ENCODE results near the gene CDK5RAP2. TPM values are rescaled to one million over a fixed set of nuclear protein-coding genes. Genes with fewer than 3 reads are reported as not detected.

Gene CDK5RAP2
- total and polyA plus RNA-seq, 2 donors (not counting 1 experiment from before 2014, with no cell fraction given) = 17.7 to 48.6 TPM

DNA sequence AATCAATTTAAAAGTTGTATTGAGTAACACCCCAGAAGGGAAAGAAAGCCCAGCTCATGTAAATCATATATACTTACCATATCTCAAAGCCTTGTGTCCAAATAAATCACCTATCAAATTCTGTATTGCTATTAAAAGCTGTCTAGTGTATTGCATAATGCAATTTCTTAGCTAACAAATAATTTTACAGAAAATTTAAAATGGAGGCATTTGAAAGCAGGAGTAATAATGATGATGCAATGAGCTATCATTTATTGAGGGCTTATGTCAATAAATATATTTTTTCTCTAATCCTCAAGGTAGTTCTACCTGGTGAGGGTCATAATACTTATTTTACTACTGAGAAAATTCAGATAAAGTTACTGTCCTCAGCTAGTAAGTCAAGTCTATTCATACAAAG, 42.8 kb upstream of the CDK5RAP2 start:
- Histone ChIP-seq H3K9me3 (ENCODE audit: control insufficient read depth, insufficient read depth, low read depth, low read length) (no peaks in the 10 kb centered on the region), H3K4me3 (replicated peaks in 1 of 4; ENCODE audit: control extremely low read depth in 1 of 4, insufficient read depth in 1 of 4, low read depth in 3 of 4, low read length in 4 of 4) (no peak overlapping the region), H3K36me3 (ENCODE audit: control insufficient read depth, insufficient read depth, low read length) (no peaks in the 10 kb centered on the region), H3K4me2 (ENCODE audit: extremely low read depth, insufficient read depth, low read length) (no peak overlapping the region), H3K79me2 (ENCODE audit: control insufficient read depth, insufficient read depth, low read length) (no peaks in the 10 kb centered on the region), H2AFZ (ENCODE audit: low read length) (no peak overlapping the region), H4K20me1 (ENCODE audit: control insufficient read depth, extremely low read depth, insufficient read depth, low read length) (no peaks in the 10 kb centered on the region), H3K27ac (ENCODE audit: insufficient read depth, low read length) (no peak overlapping the region), H3K9ac (ENCODE audit: insufficient read depth, low read length) (no peak overlapping the region), H3K4me1 (ENCODE audit: control insufficient read depth, extremely low read depth, insufficient read depth, low read length) (peaks cover 5% of the 10 kb centered on the region), H3K27me3 (ENCODE audit: control insufficient read depth, insufficient read depth, low read length) (no peaks in the 10 kb centered on the region)
- TF ChIP-seq EZH2 (IDR thresholded peaks at IDR 0.05; ENCODE audit: low read length, missing control alignments) = no peak
- TF ChIP-seq, protein P1, sequence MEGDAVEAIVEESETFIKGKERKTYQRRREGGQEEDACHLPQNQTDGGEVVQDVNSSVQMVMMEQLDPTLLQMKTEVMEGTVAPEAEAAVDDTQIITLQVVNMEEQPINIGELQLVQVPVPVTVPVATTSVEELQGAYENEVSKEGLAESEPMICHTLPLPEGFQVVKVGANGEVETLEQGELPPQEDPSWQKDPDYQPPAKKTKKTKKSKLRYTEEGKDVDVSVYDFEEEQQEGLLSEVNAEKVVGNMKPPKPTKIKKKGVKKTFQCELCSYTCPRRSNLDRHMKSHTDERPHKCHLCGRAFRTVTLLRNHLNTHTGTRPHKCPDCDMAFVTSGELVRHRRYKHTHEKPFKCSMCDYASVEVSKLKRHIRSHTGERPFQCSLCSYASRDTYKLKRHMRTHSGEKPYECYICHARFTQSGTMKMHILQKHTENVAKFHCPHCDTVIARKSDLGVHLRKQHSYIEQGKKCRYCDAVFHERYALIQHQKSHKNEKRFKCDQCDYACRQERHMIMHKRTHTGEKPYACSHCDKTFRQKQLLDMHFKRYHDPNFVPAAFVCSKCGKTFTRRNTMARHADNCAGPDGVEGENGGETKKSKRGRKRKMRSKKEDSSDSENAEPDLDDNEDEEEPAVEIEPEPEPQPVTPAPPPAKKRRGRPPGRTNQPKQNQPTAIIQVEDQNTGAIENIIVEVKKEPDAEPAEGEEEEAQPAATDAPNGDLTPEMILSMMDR (conservative IDR thresholded peaks at IDR 0.05 in 1 of 2, IDR thresholded peaks at IDR 0.05 in 1 of 2; ENCODE audit: low read depth in 1 of 2, low read length in 2 of 2) = no peak
- no peak for DNase-seq (ENCODE audit: low read depth in 2 of 2)

- no peaks in the 10 kb centered on the region for H4K20me1 ChIP-seq (ENCODE audit: control insufficient read depth, extremely low read depth, insufficient read depth, low read length)
- DNase-seq (ENCODE audit: low read depth in 2 of 2) = no peak
- TF ChIP-seq EZH2 (IDR thresholded peaks at IDR 0.05; ENCODE audit: low read length, missing control alignments) = no peak
- TF ChIP-seq, protein P1 (conservative IDR thresholded peaks at IDR 0.05 in 1 of 2, IDR thresholded peaks at IDR 0.05 in 1 of 2; ENCODE audit: low read depth in 1 of 2, low read length in 2 of 2) = no peak
Observed at GRCh38 chr9:120621941-120622340, 42.0 kb upstream of the CDK5RAP2 start.

GRCh38 chr9:120619751-120620655, 40.0 kb upstream of the CDK5RAP2 start:
- peak; percentile 54 to 82 for DNase-seq (ENCODE audit: low read depth in 2 of 2)
- H4K20me1 ChIP-seq (ENCODE audit: control insufficient read depth, extremely low read depth, insufficient read depth, low read length) = no peaks in the 10 kb centered on the region
- H3K4me2 ChIP-seq (ENCODE audit: extremely low read depth, insufficient read depth, low read length) = no peak overlapping the region
- no peaks in the 10 kb centered on the region for H3K36me3 ChIP-seq (ENCODE audit: control insufficient read depth, insufficient read depth, low read length)
- no peak overlapping the region for H3K27ac ChIP-seq (ENCODE audit: insufficient read depth, low read length)
- TF ChIP-seq, protein P1 (conservative IDR thresholded peaks at IDR 0.05 in 1 of 2, IDR thresholded peaks at IDR 0.05 in 1 of 2; ENCODE audit: low read depth in 1 of 2, low read length in 2 of 2) = peak; percentile 75 to 81
- TF ChIP-seq EZH2 (IDR thresholded peaks at IDR 0.05; ENCODE audit: low read length, missing control alignments) = no peak
- H3K4me3 ChIP-seq (replicated peaks in 1 of 4; ENCODE audit: control extremely low read depth in 1 of 4, insufficient read depth in 1 of 4, low read depth in 3 of 4, low read length in 4 of 4) = no peak overlapping the region
- H3K4me1 ChIP-seq (ENCODE audit: control insufficient read depth, extremely low read depth, insufficient read depth, low read length) = peaks cover 5% of the 10 kb centered on the region
- H3K9me3 ChIP-seq (ENCODE audit: control insufficient read depth, insufficient read depth, low read depth, low read length) = no peaks in the 10 kb centered on the region
- no peak overlapping the region for H2AFZ ChIP-seq (ENCODE audit: low read length)
- no peaks in the 10 kb centered on the region for H3K27me3 ChIP-seq (ENCODE audit: control insufficient read depth, insufficient read depth, low read length)
- H3K9ac ChIP-seq (ENCODE audit: insufficient read depth, low read length) = no peak overlapping the region
- H3K79me2 ChIP-seq (ENCODE audit: control insufficient read depth, insufficient read depth, low read length) = no peaks in the 10 kb centered on the region

More at GRCh38 chr9:120621941-120622340, 42.0 kb upstream of the CDK5RAP2 start:
- no peak overlapping the region for H3K9ac ChIP-seq (ENCODE audit: insufficient read depth, low read length)
- no peaks in the 10 kb centered on the region for H3K27me3 ChIP-seq (ENCODE audit: control insufficient read depth, insufficient read depth, low read length)
- peaks cover 5% of the 10 kb centered on the region for H3K4me1 ChIP-seq (ENCODE audit: control insufficient read depth, extremely low read depth, insufficient read depth, low read length)
- H2AFZ ChIP-seq (ENCODE audit: low read length) = no peak overlapping the region
- H3K27ac ChIP-seq (ENCODE audit: insufficient read depth, low read length) = no peak overlapping the region
- no peak overlapping the region for H3K4me2 ChIP-seq (ENCODE audit: extremely low read depth, insufficient read depth, low read length)
- H3K79me2 ChIP-seq (ENCODE audit: control insufficient read depth, insufficient read depth, low read length) = no peaks in the 10 kb centered on the region
- no peak overlapping the region for H3K4me3 ChIP-seq (replicated peaks in 1 of 4; ENCODE audit: control extremely low read depth in 1 of 4, insufficient read depth in 1 of 4, low read depth in 3 of 4, low read length in 4 of 4)
- no peaks in the 10 kb centered on the region for H3K9me3 ChIP-seq (ENCODE audit: control insufficient read depth, insufficient read depth, low read depth, low read length)
- H3K36me3 ChIP-seq (ENCODE audit: control insufficient read depth, insufficient read depth, low read length) = no peaks in the 10 kb centered on the region

Measured in fibroblast of lung (primary cell).